Panc1 (cell line): ENCODE results near the gene IFFO2. TPM values are rescaled to one million over a fixed set of nuclear protein-coding genes. Genes with fewer than 3 reads are reported as not detected.

ENCODE experiments used
- ATAC-seq: fragments of 200-7000 bp; cut with Tn5 transposase; 2 replicates; pipeline ENCODE4 v1.9.1; 2020; ENCODE audit warnings: mild to moderate bottlenecking, moderate library complexity
- BruUV-seq: library from RNA; stranded (reverse); fragments of 400-500 nt; replicated peaks from 2 replicates; lab custom pipeline; 2021; lab: Mats Ljungman, UMichigan
- CTCF ChIA-PET: fragments of 300-600 bp; sonication (Branson Sonifier 250); formaldehyde crosslinking; loops from one replicate; lab custom pipeline; 2022; ENCODE audit warnings: antibody characterized with exemption; lab: Charles Lee
- POLR2A ChIA-PET: fragments of 300-600 bp; sonication (Branson Sonifier 250); formaldehyde crosslinking; loops from one replicate; lab custom pipeline; 2022; ENCODE audit warnings: antibody characterized with exemption; lab: Charles Lee
- DNase-seq: peaks from one replicate; pipeline ENCODE4 v3.0.0-alpha.2; 2010; ENCODE audit warnings: low read depth, low spot score
- H3K27ac ChIP-seq: 2 replicates; pipeline ENCODE4 v1.5.1; 2011; ENCODE audit warnings: mild to moderate bottlenecking, low read length, inconsistent platforms
- H3K27me3 ChIP-seq: fragments of 200-500 bp; sonication (Bioruptor generic); 2 replicates; pipeline ENCODE4 v1.6.0; 2014; ENCODE audit warnings: low read length, inconsistent platforms; ENCODE audit not compliant: control insufficient read depth, insufficient read depth
- H3K36me3 ChIP-seq: fragments of 200-500 bp; sonication (Bioruptor generic); 2 replicates; pipeline ENCODE4 v1.5.1; 2014; ENCODE audit warnings: inconsistent platforms, mild to moderate bottlenecking, low read length, moderate library complexity; ENCODE audit not compliant: control insufficient read depth, insufficient read depth
- H3K4me1 ChIP-seq: 2 replicates; pipeline ENCODE4 v1.5.1; 2011; ENCODE audit warnings: inconsistent platforms, mild to moderate bottlenecking, low read length, moderate library complexity; ENCODE audit not compliant: control insufficient read depth, insufficient read depth
- H3K4me3 ChIP-seq, 2 experiments: 2 replicates each; pipeline ENCODE4 v1.5.1; 2011 to 2012; ENCODE audit warnings: low read depth in 2 of 2, low read length in 2 of 2, mild to moderate bottlenecking in 2 of 2, inconsistent platforms in 1 of 2, moderate library complexity in 1 of 2
- H3K9me3 ChIP-seq: fragments of 200-500 bp; sonication (Bioruptor generic); 2 replicates; pipeline ENCODE4 v1.5.1; 2014; ENCODE audit warnings: low read depth, mild to moderate bottlenecking, inconsistent platforms, low read length, moderate library complexity; ENCODE audit not compliant: control insufficient read depth, insufficient read depth
- CTCF ChIP-seq: fragments of 450-650 bp; IDR thresholded peaks from 2 replicates; pipeline ENCODE4 v1.5.1; 2017; ENCODE audit warnings: mild to moderate bottlenecking
- POLR2AphosphoS5 ChIP-seq: IDR thresholded peaks from 2 replicates; pipeline ENCODE4 v1.6.1; 2012; ENCODE audit warnings: mild to moderate bottlenecking, low read depth, low read length, moderate library complexity
- REST ChIP-seq, 2 experiments: IDR thresholded peaks; 2 replicates each; pipeline ENCODE4 v1.6.1; 2011 to 2012; ENCODE audit warnings: low read depth in 2 of 2, control low read depth in 1 of 2, low read length in 1 of 2, mild to moderate bottlenecking in 1 of 2, moderate library complexity in 1 of 2; ENCODE audit not compliant: insufficient read depth in 1 of 2
- TCF7L2 ChIP-seq: IDR thresholded peaks from 2 replicates; pipeline ENCODE4 v1.6.1; 2011; ENCODE audit warnings: mild to moderate bottlenecking, low read depth, low read length, inconsistent platforms
- in situ Hi-C: cut with HindIII; loops from 2 replicates; pipeline ENCODE4 v1.10.0; 2016; ENCODE audit warnings: low sequenced_read_pairs, low pct_unique_long_range_greater_than_20kb
- intact Hi-C: fragments of 100-400 bp; cut with micrococcal nuclease; formaldehyde crosslinking; loops from one replicate; pipeline ENCODE4 v1.10.0; 2022; ENCODE audit not compliant: unreplicated experiment
- total RNA-seq: library from RNA; stranded (reverse); gene quantifications from one replicate; pipeline ENCODE4 v1.2.1, GENCODE V29; 2021; ENCODE audit not compliant: unreplicated experiment

Gene IFFO2
- total RNA-seq, 1 experiment from 2014 or later = 59.4 TPM

GRCh38 chr1:18907917-18908845 is 48.3 kb downstream of the IFFO2 start:
- no TSS peak for BruUV-seq
- in situ Hi-C loops = no loop called here
- Histone ChIP-seq H3K4me3 (no peak overlapping the region), H3K4me1 (peaks cover 35% of the 10 kb centered on the region), H3K9me3 (no peaks in the 10 kb centered on the region), H3K36me3 (peaks cover 5% of the 10 kb centered on the region), H3K27ac (peak overlapping the region; percentile 75), H3K27me3 (no peaks in the 10 kb centered on the region)
- CTCF ChIA-PET = interaction anchor here (0.6 to 1.1 kb wide), 2 partner anchors 14 to 165 kb away, joined by 3 read pairs; no protein-coding TSS in a partner anchor
- intact Hi-C loops = loop anchor here (10.0 kb wide), 1 partner anchor 187 kb away; no protein-coding TSS in a partner anchor
- TF ChIP-seq POLR2AphosphoS5 (no peak), CTCF (no peak), REST (IDR thresholded peaks at IDR 0.05; ENCODE audit: insufficient read depth in 1 of 2, low read depth in 2 of 2, low read length in 1 of 2) (no peak), TCF7L2 (no peak)
- POLR2A ChIA-PET = interaction anchor here (0.6 kb wide), 2 partner anchors 111 to 118 kb away, joined by 4 to 5 read pairs; no protein-coding TSS in a partner anchor
- 0 out of 2 replicates have a peak, but pooled peaks have one; percentile 6 for ATAC-seq
- no peak for DNase-seq

- peak overlapping the region; percentile 75 for H3K27ac ChIP-seq
- intact Hi-C loops (loop anchor here (10.0 kb wide), 1 partner anchor 188 kb away; no protein-coding TSS in a partner anchor), in situ Hi-C loops (no loop called here)
- ATAC-seq (peak; percentile 24; the same call in 1 of the 2 replicates), DNase-seq (no peak)
- H3K9me3 ChIP-seq = no peaks in the 10 kb centered on the region
- POLR2A ChIA-PET = interaction anchor here (0.6 kb wide), 1 partner anchor 111 kb away, joined by 4 read pairs; no protein-coding TSS in a partner anchor
- H3K4me1 ChIP-seq = peaks cover 34% of the 10 kb centered on the region
- peaks cover 5% of the 10 kb centered on the region for H3K36me3 ChIP-seq
- no peak overlapping the region for H3K4me3 ChIP-seq
- peak; percentile 97 for TF ChIP-seq CTCF
- no peak for TF ChIP-seq TCF7L2
- no TSS peak for BruUV-seq
- CTCF ChIA-PET = interaction anchor here (0.6 to 1.1 kb wide), 8 partner anchors 9 to 358 kb away, joined by 3 to 9 read pairs (median 4); no protein-coding TSS in a partner anchor
- H3K27me3 ChIP-seq = no peaks in the 10 kb centered on the region
Measured at GRCh38 chr1:18907021-18907916, 49.2 kb downstream of the IFFO2 start.
